RWPE2 (cell line): ENCODE measurements around the gene RHOV.

Source experiments
- ATAC-seq: fragments of 200-7000 bp; cut with Tn5 transposase; 3 replicates; pipeline ENCODE4 v1.9.1; 2021; ENCODE audit warnings: low read depth
- DNase-seq: peaks from one replicate; pipeline ENCODE4 v3.0.0-alpha.2; 2020; ENCODE audit warnings: low spot score
- H3K27ac ChIP-seq: fragments of 450-650 bp; 2 replicates; pipeline ENCODE4 v1.5.1; 2017; ENCODE audit warnings: mild to moderate bottlenecking; ENCODE audit not compliant: poor library complexity, severe bottlenecking
- H3K27me3 ChIP-seq: fragments of 250-450 bp; sonication (Bioruptor Pico); 2 replicates; pipeline ENCODE4 v1.5.1; 2021; ENCODE audit warnings: mild to moderate bottlenecking, moderate library complexity; ENCODE audit not compliant: insufficient read depth, poor library complexity, severe bottlenecking
- H3K36me3 ChIP-seq: fragments of 250-450 bp; sonication (Bioruptor Pico); 2 replicates; pipeline ENCODE4 v1.5.1; 2020; ENCODE audit warnings: low read depth, mild to moderate bottlenecking, moderate library complexity
- H3K4me1 ChIP-seq: fragments of 250-450 bp; sonication (Bioruptor Pico); 2 replicates; pipeline ENCODE4 v1.5.1; 2021; ENCODE audit warnings: mild to moderate bottlenecking, moderate library complexity; ENCODE audit not compliant: insufficient read depth, poor library complexity, severe bottlenecking
- H3K4me3 ChIP-seq: fragments of 250-450 bp; sonication (Bioruptor Pico); 2 replicates; pipeline ENCODE4 v1.5.1; 2021; ENCODE audit warnings: mild to moderate bottlenecking, moderate library complexity; ENCODE audit not compliant: severe bottlenecking
- H3K9me3 ChIP-seq: fragments of 250-450 bp; sonication (Bioruptor Pico); 2 replicates; pipeline ENCODE4 v1.5.1; 2021; ENCODE audit warnings: mild to moderate bottlenecking, moderate library complexity; ENCODE audit not compliant: severe bottlenecking
- TF ChIP-seq, protein P1 (sequence below): fragments of 450-650 bp; IDR thresholded peaks from one replicate; pipeline ENCODE4 v1.5.1; 2017; ENCODE audit warnings: mild to moderate bottlenecking, moderate library complexity; ENCODE audit not compliant: poor library complexity, severe bottlenecking

Gene RHOV

DNA sequence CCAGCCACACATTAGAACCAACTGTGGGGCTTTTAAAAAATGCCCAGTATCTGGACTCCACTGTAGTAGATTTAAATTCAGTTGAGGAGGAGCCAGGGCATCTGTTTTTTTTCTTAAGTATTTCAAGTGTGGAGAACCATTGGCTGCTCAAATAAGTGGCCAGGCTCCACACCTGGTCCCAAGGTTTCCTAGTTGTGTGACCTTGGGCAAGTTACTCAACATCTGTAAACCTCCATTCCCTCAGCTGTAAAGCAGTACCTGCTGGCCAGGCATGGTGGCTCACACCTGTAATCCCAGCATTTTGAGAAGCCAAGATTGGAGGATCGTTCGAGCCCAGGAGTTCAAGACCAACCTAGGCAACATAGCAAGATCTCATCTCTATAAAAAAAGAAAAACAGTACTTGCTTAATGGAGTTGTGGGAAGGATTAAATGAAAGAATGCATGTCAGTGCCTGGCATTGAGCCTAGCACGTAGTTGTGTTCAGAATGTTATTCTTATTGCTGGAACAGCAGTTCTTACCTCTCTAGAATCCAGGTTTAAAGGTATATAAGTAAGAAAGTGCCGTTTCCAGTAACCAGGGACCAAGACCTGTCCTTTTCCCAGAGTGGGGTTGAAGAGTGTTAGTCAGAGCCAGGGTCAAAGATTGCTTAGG is 47.5 kb downstream of the RHOV start:
- ATAC-seq = no peak
- no peaks in the 10 kb centered on the region for H3K9me3 ChIP-seq
- H3K27ac ChIP-seq = peak overlapping the region; percentile 14
- no peak overlapping the region for H3K4me3 ChIP-seq
- no peak for DNase-seq
- H3K4me1 ChIP-seq = peaks cover 24% of the 10 kb centered on the region
- TF ChIP-seq, protein P1, sequence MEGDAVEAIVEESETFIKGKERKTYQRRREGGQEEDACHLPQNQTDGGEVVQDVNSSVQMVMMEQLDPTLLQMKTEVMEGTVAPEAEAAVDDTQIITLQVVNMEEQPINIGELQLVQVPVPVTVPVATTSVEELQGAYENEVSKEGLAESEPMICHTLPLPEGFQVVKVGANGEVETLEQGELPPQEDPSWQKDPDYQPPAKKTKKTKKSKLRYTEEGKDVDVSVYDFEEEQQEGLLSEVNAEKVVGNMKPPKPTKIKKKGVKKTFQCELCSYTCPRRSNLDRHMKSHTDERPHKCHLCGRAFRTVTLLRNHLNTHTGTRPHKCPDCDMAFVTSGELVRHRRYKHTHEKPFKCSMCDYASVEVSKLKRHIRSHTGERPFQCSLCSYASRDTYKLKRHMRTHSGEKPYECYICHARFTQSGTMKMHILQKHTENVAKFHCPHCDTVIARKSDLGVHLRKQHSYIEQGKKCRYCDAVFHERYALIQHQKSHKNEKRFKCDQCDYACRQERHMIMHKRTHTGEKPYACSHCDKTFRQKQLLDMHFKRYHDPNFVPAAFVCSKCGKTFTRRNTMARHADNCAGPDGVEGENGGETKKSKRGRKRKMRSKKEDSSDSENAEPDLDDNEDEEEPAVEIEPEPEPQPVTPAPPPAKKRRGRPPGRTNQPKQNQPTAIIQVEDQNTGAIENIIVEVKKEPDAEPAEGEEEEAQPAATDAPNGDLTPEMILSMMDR = no peak
- no peaks in the 10 kb centered on the region for H3K36me3 ChIP-seq
- H3K27me3 ChIP-seq = no peaks in the 10 kb centered on the region

DNA sequence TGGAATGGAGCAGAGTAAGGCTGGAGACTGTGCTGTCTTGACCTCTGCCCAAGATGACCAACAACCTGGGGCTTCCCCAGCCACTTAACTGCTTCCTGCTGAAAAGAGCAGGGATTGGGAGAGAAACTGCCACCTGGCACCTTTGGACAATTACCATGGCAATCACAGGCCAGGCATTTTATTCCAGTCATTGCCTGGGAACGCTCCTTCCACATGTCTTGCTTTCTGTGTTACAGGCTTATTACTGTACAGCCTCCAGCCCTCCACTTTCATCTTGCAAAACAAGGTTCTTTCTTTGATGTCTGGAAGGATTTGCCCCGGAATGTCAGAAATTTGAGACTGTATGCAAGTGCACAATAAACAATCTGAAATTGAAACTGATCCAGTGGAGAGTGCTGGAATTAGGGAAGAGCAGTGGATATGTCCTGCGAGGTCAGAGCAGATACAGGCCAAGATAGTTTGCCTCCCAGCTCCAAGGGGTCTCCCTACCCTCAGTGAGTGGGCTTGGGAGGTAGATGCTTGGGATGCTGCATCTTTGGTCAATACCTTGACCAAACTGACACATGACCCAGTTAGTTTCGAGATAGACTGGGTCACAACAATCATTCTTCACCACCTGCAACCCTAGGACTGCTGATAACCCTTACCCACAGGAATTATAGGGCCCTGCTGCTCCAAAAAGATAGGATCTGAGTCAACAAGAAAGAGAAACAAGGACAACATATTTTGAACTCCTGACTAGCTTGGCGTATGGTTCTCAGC is 48.2 kb downstream of the RHOV start:
- TF ChIP-seq, protein P1 = no peak
- no peaks in the 10 kb centered on the region for H3K27me3 ChIP-seq
- peak; percentile 62 for ATAC-seq
- H3K4me1 ChIP-seq = peaks cover 24% of the 10 kb centered on the region
- H3K4me3 ChIP-seq = no peak overlapping the region
- no peaks in the 10 kb centered on the region for H3K9me3 ChIP-seq
- H3K36me3 ChIP-seq = no peaks in the 10 kb centered on the region
- no peak for DNase-seq
- peak overlapping the region; percentile 14 for H3K27ac ChIP-seq

DNA sequence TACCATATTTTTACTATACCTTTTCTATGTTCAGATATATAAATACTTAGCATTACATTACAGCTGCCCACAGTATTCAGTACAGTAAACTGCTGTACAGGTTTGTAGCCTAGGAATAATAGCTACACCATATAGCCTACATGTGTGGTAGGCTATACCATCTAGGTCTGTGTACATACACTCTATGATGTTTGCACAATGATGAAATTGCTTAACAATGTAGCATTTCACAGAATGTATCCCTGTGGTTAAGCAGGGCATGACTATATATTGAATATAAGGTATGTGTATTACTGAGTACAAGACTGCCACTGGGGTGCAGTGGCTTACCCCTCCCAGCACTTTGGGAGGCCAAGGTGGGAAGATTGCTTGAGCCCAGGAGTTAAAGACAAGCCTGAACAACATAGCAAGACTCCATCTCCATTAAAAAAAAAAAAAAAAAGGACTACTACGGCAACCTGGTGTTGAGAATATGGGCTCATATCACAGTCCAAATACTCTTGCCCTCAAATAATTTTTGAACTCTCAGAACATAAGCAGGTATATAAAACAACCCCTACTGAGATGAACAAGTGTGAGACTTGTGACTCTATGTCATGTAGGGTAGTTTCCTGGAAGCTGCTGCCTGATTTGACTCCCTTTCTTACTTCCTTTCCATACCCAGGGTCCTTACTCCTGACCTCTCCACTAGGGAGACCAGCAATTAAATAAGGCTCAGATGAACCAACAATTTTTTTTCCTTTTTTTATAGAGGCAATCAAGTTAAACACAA is 50.3 kb downstream of the RHOV start:
- no peaks in the 10 kb centered on the region for H3K27me3 ChIP-seq
- DNase-seq (no peak), ATAC-seq (peak; percentile 96)
- H3K4me1 ChIP-seq = peaks cover 24% of the 10 kb centered on the region
- H3K9me3 ChIP-seq = no peaks in the 10 kb centered on the region
- no peaks in the 10 kb centered on the region for H3K36me3 ChIP-seq
- H3K27ac ChIP-seq = peak overlapping the region; percentile 28
- no peak overlapping the region for H3K4me3 ChIP-seq
- TF ChIP-seq, protein P1 = peak; percentile 24
